ENCODE measurements around the gene TTC21A.
A peak's percentile ranks its signal among the peaks of the same experiment; 100 is the strongest.

The TTC21A gene

DNA sequence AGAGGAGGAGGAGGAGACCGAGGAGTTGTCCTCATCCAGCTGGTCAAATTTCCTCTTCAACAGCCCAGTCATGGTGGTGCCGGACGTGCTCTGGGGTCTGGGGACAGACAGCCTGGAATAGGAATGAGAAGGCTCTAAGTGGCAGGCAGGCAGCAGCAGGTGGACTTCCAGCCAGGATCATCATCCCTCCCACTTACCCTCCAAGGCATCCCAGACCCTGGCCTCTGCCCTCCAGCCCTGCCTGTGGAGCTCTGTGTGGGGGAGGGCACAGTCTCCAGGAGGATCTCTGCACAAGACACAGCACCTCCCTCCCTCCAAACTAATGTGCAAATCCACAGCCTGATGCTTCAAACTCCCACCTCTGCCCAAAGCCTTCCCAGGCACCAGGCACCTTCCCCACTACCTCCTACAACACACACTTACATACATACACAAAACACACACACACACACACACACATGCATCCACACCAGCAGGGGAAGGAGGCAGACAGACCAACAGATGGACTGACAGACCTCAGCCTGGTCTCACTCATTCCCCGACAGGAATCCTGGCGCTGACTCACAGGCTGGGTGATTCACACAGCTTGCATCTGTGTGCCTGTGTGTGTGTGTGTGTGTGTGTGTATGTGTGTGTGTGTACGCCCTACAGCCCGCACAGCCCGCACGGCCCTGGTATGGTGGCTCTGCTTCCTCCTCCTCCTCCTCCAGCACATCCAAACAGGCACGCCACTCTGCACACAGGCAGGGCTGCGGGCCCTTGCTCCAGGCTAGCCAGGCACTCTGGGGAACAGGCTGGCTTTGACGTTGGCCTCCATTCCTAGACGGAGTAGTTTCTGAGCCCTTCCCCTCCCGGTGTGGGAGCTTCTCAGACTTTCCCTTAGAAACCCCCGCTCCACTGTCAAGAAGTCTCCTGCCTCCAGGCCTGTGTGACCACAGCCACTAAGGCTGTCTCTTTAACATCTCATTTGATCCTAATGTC lies 39.4 kb downstream of the TTC21A start:
- TF ChIP-seq TEAD4 (IDR thresholded peaks at IDR 0.05) = peak; percentile 33; the same call in 1 of the 2 replicates
- TF ChIP-seq TCF12 (IDR thresholded peaks at IDR 0.05; ENCODE audit: low read depth) = no peak

DNA sequence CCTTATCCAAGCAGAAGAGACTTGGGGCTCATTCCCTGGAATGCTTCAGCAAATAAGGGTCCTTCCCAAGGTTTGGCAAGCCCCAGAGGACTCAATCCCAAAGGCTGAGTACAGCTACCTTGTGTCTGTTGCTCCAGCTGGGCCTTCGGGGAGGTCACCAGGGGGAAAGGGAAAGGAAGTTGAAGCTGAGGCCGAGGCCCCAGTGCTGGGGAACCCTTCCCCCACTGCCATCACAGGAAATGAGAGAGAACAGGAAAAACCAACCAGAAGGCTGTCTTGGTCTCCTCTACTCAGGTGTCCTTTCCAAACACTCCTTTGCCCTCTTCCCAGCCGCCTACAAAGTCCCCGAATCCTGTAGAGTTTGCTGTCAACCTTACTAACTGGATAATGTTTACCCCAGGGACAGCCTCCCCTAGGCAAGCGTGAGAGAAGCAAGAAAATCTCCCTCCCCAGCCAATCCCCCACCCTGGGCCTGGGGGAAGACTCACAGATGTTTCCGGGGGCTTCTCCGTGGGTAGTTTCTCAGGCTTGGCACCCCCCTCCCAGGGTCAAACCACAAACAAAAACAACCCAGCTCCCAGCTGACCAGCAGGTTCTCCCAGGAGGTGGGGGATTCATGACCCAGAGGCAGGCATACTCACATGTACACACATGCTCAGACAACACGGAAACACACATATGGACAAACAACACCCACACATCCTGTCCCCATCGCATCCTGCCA lies 40.4 kb downstream of the TTC21A start:
- TF ChIP-seq FOXM1 (IDR thresholded peaks at IDR 0.05; ENCODE audit: borderline replicate concordance, low read depth) = no peak
- TF ChIP-seq, protein P1, sequence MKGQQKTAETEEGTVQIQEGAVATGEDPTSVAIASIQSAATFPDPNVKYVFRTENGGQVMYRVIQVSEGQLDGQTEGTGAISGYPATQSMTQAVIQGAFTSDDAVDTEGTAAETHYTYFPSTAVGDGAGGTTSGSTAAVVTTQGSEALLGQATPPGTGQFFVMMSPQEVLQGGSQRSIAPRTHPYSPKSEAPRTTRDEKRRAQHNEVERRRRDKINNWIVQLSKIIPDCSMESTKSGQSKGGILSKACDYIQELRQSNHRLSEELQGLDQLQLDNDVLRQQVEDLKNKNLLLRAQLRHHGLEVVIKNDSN (IDR thresholded peaks at IDR 0.05) = no peak
- TF ChIP-seq YY1 (IDR thresholded peaks at IDR 0.05; ENCODE audit: low read depth) = no peak
- TF ChIP-seq, protein P2, sequence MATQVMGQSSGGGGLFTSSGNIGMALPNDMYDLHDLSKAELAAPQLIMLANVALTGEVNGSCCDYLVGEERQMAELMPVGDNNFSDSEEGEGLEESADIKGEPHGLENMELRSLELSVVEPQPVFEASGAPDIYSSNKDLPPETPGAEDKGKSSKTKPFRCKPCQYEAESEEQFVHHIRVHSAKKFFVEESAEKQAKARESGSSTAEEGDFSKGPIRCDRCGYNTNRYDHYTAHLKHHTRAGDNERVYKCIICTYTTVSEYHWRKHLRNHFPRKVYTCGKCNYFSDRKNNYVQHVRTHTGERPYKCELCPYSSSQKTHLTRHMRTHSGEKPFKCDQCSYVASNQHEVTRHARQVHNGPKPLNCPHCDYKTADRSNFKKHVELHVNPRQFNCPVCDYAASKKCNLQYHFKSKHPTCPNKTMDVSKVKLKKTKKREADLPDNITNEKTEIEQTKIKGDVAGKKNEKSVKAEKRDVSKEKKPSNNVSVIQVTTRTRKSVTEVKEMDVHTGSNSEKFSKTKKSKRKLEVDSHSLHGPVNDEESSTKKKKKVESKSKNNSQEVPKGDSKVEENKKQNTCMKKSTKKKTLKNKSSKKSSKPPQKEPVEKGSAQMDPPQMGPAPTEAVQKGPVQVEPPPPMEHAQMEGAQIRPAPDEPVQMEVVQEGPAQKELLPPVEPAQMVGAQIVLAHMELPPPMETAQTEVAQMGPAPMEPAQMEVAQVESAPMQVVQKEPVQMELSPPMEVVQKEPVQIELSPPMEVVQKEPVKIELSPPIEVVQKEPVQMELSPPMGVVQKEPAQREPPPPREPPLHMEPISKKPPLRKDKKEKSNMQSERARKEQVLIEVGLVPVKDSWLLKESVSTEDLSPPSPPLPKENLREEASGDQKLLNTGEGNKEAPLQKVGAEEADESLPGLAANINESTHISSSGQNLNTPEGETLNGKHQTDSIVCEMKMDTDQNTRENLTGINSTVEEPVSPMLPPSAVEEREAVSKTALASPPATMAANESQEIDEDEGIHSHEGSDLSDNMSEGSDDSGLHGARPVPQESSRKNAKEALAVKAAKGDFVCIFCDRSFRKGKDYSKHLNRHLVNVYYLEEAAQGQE (IDR thresholded peaks at IDR 0.05; ENCODE audit: low read depth) = no peak
- no peak for TF ChIP-seq TAF1 (IDR thresholded peaks at IDR 0.05; ENCODE audit: low read depth)

DNA sequence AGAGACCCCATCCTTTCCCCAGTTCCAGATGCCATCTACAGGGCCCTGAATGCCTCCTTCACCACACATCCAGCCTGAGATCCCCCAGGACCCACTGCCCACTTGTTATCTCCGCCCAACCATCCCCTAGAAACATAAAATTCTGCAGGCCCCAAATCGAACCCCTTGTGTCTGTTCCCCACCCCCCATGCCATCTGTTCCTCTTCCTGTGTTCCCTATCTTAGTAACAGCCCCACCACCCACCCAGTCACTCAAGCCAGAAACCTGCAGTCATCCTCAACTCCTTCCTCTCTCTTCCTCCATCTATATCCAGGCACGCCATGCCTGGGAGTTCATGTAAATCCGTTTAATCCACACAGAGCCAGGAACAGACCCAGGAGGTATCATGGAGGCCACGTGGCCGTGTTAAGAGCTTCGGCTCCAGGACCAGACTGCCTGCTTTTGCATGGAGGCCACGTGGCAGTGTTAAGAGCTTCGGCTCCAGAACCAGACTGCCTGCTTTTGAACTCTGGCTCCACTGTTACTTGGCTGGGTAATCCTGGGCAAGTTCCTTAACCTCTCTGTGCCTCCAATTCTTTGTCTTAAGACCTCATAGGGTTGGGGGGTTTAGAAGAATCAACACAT lies 41.1 kb downstream of the TTC21A start:
- TF ChIP-seq YY1 (IDR thresholded peaks at IDR 0.05; ENCODE audit: low read depth) = no peak
- no peak for TF ChIP-seq TAF1 (IDR thresholded peaks at IDR 0.05; ENCODE audit: low read depth)
- no peak for TF ChIP-seq NFIC (IDR thresholded peaks at IDR 0.05)
- TF ChIP-seq, protein P2 (IDR thresholded peaks at IDR 0.05; ENCODE audit: low read depth) = no peak
- TF ChIP-seq RAD21 (IDR thresholded peaks at IDR 0.05; ENCODE audit: low read depth) = no peak
- no peak for TF ChIP-seq TCF12 (IDR thresholded peaks at IDR 0.05; ENCODE audit: low read depth)
- no peak for TF ChIP-seq TEAD4 (IDR thresholded peaks at IDR 0.05)
- no peak for TF ChIP-seq EP300 (IDR thresholded peaks at IDR 0.05; ENCODE audit: borderline replicate concordance)
- TF ChIP-seq ZBTB7A (IDR thresholded peaks at IDR 0.05; ENCODE audit: low read depth) = no peak

DNA sequence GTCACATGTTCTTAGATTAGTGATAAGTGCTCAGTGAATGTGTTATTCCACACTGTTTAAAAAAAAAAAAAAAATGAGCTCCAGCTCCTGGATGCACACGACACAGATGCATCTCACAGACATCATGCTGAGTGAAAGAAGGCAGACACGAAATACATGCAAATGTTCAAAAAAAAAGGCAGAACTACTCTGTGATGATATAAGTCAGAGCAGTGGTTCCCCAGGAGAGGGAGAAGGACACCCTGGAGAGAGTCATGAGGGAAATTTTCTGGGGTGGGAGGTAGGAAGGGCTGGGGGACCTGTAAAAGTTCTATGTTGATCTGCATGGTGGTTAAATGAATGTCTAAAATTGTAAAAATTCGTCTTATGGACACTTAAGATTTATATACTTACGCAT lies 41.6 kb downstream of the TTC21A start:
- no peak for TF ChIP-seq EGR1 (IDR thresholded peaks at IDR 0.05)
- no peak for TF ChIP-seq CEBPB (IDR thresholded peaks at IDR 0.05)
- TF ChIP-seq TCF12 (IDR thresholded peaks at IDR 0.05; ENCODE audit: low read depth) = no peak
- TF ChIP-seq RAD21 (IDR thresholded peaks at IDR 0.05; ENCODE audit: low read depth) = no peak
- TF ChIP-seq TAF1 (IDR thresholded peaks at IDR 0.05; ENCODE audit: low read depth) = no peak
- TF ChIP-seq, protein P1 (IDR thresholded peaks at IDR 0.05) = no peak
- TF ChIP-seq FOXM1 (IDR thresholded peaks at IDR 0.05; ENCODE audit: borderline replicate concordance, low read depth) = no peak
- TF ChIP-seq ZBTB7A (IDR thresholded peaks at IDR 0.05; ENCODE audit: low read depth) = no peak
- TF ChIP-seq YY1 (IDR thresholded peaks at IDR 0.05; ENCODE audit: low read depth) = no peak
- TF ChIP-seq, protein P3, sequence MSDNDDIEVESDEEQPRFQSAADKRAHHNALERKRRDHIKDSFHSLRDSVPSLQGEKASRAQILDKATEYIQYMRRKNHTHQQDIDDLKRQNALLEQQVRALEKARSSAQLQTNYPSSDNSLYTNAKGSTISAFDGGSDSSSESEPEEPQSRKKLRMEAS (IDR thresholded peaks at IDR 0.05) = no peak
- TF ChIP-seq EP300 (IDR thresholded peaks at IDR 0.05; ENCODE audit: borderline replicate concordance) = no peak
- TF ChIP-seq, protein P2 (IDR thresholded peaks at IDR 0.05; ENCODE audit: low read depth) = no peak
- TF ChIP-seq TEAD4 (IDR thresholded peaks at IDR 0.05) = no peak
